GM21526 (cell line): ENCODE data around the gene P2RY6.
"Not testable (repeated sequence)": the region's sequence is repeated elsewhere in the genome, so short reads cannot be mapped to it uniquely, and the experiment has no call there.

Source experiments
- ATAC-seq: cut with Tn5 transposase; IDR thresholded peaks from one replicate; pipeline ENCODE4 v1.9.1; 2021; ENCODE audit warnings: moderate library complexity; ENCODE audit not compliant: unreplicated experiment, low FRiP score

Gene P2RY6

DNA sequence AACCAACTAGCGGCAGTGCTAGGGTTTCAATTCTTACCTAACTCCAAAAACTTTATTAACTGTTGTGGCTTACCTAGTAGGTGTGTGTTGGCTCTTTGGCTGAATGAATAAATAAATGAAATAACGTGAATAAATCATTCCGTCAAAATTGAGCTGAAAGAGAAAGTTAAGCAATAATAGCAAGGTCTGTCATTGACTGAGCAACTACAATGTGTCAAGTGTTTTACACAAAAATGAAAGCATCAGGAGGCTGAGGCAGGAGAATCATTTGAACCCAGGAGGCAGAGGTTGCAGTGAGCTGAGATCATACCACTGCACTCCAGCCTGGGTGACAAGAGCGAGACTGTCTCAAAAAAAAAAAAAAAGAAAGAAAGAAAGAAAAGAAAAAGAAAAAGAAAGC lies 2.1 kb downstream of the P2RY6 start:
- not testable (repeated sequence) for ATAC-seq

DNA sequence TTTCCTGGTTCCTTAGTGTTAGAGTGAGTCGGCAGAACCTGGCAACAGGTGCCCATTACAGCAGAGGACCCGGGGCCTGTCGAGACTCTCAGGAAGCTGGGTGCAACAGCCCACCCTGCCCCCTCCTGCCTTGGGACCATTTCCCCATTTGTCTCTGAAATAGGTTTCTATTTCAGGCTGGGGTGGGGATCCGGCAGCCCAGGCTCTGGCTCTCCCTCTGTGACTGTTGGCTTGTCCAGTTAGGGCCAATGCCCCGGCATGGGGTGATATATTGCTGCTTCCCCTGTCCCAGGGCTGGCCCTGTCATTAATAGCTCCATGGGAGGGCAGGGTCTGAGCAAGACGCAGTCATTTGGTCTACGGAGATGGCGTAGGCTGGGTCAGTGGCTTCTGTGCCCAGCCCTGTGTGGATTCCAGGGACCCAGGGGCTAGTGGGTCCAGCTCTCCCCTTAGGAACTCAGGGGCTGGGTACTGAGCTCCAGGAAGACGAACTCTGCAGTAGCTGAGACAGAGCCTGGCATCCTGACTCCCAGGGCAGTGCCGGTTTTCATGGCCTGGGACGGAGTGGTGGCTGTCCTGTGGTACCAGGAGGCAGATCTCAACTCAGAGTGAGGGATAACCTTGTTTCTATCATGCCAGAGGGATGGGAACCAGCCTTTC lies 2.7 kb downstream of the P2RY6 start:
- no peak for ATAC-seq

DNA sequence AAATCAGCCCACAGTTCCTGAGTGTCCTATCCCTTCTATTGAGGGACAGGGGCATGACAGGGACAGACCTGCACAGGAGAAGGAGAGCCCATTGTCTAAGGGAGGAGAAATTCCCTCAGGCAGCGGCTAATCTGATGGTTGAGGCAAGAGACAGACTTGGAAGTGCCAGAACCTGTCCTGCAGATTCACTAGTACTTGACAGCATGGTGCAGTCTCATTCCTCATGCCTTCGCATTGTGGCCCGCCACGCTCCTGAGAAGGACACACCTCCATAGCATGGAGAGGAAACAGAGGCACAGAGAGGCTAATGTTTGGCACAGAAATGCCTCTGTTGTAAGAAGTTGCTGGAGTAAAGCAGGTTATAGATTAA lies 3.2 kb downstream of the P2RY6 start:
- no peak for ATAC-seq

DNA sequence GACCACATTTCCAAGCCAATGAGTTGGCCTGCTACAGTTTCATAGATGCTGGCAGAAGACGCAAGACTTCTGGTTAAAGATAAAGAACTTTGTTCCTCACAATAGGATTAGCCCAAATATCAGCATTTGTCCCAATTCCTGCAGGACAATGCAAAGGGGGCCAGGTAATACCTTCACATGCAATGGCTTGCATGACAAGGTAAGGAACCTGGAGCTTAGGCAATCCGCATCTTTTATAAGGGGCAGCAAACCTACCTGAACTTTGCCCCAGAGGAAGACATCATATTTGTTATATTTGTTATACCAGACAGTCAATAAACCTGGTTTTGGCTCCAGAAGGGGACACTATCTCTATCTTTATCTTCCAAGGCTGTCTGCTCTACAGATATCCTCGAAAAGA lies 5.3 kb downstream of the P2RY6 start:
- no peak for ATAC-seq

DNA sequence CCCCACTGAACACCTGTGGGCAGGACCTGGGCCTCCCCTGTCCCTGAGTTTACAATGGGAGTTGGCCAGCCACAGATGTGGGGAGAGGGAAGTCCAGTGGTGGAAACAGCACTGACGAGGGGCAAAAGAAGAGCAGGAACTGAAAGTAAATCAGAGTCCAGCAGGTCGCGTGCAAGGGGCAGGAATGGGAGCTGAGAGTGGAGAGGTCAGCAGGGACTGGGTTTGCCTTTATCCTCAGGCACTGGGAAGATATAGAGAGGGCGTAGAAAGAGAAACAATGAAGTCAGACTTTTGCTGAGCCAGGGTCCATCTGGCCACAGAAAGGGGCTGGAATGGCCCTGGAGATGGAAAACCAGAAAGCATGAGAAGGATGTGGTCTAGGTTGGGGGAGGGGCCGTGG lies 8.5 kb downstream of the P2RY6 start:
- ATAC-seq, result no peak

DNA sequence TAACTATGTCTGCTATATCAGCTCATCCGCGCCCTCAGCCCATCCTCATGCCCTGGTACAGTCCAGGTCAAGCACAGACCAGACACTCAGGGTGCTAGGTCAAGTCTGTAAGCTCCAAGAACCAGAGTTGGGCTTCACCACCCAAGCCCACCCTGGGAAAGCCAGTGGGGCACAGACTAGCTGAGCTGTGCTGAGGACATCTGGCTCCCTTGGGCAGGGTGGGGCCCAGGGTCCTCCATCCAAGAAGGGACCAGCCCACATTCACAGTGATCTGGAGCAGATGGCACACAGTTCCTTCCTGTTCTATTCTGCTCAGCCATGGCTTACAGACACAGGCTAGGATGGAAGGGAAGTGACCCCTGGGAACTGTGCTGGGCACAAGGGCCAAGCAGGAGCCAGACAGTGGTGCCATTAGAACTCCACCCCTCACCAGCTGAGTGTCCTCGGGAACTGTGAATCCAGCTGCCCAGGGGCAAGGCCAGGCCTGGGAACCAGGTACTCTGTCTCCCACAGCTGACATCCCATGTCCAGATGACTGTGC lies 9.1 kb downstream of the P2RY6 start:
- no peak for ATAC-seq

DNA sequence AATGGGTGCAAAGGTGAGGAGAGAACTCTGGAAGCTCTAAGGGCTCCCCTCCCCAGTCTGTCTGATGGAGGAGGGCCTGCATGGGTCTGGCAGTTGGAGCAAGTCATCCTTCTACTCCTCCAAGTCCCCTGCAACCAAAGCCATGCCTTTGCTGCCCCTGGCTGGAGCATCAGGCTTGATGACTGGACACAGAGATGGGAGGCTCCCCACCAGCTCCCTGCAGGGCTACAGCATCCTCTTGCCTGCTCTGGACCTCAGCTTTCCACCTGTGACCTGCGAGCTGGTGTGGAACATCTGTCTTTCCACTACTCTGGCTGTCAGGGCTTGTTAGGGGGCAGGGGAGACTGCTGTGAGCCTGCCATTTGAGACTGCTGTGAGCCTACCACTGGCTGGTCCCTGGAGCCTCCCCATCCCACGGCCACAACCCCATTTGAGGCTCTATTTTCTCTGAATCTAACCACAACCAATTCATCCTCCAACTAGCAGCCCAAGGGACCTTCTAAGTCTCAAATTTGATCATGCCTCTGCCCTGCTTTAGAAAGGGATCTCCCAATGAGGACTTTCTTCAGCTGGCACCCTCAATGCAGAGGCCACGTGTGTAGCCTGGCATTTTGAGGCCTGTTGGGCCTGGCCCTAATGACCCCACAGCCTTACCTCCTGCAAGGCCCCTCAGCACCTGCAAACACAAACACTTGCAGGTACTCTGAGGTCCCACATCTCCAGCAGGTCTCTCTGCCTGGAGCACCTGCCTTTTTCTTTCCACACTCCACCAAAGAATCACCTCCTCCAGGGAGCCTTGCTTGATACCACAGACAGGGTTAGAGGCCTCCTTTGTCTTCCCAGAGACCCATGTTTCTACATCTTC lies 9.9 kb downstream of the P2RY6 start:
- no peak for ATAC-seq

DNA sequence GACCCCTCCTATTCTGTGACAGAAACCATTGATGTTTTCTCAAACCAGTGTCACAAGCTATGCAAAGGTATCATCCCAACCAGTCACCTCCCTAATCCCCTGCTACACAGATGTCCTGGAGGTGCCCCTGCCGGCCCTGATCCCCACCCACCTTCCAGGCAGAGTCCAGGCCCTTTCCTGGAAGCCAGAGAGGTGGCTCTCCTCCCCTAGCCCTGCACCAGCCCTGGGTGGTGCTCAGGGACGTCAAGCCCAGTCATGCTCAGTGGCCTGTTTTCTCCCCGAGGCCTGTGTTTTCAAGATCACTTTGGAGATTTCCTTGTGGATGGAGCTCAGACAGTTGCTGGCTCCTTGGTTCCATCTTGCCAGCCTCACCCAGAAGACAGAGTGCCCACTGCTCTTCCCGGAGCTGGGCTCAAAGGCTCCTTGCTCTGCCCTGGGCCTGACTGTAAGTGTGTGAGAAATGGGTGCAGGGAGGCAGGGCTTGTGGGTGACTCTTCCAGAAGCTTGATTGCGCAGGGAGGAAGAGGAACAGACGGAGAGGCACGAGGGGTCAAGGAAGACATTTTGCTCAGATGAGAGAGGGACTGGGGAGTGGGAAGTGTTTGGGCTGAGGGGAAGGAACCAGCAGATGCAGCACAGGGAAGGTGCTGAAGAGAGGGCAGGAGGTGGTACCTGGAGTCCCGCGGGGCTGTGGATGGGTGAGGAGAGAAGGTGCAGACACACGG lies 11.3 kb downstream of the P2RY6 start:
- ATAC-seq, result no peak

DNA sequence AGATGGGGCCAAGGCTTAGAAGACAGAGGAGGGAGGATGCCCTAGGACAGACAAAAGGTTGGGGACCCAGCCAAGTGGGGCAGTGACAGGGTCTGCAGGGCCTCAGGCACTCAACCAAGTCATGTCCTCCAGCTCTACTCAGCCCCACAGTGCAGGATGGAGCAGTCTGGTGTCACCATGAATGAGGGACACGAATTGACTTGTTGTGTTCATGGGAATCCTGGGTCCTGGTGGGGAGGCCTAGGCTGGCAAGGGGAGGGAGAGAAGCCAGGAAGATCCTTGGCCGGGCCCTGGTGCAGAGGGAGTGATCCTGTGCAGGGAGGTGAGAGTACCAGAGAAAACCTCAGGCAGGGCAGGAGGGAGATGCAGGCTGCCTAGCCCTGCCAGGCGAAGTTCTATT lies 12.0 kb downstream of the P2RY6 start:
- no peak for ATAC-seq

DNA sequence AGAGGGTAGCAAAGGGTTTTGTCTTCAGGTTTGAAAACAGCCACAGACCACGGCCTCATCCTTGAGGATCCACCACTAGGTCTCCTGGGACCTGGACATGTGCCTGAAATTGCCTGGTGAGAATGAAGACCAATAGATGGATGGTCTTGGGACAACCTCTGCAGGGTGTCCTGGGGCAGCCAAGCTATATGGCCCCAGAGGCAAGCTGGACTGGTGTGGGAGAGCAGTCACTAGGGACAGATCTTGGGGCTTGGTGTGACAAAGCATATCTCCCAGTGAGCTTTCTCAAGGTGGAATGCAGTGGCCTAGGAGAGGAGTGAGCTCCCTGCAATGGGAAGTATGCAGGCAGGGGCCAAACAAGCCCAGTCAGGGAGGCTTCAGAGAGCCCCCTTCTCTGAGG lies 13.6 kb downstream of the P2RY6 start:
- no peak for ATAC-seq

DNA sequence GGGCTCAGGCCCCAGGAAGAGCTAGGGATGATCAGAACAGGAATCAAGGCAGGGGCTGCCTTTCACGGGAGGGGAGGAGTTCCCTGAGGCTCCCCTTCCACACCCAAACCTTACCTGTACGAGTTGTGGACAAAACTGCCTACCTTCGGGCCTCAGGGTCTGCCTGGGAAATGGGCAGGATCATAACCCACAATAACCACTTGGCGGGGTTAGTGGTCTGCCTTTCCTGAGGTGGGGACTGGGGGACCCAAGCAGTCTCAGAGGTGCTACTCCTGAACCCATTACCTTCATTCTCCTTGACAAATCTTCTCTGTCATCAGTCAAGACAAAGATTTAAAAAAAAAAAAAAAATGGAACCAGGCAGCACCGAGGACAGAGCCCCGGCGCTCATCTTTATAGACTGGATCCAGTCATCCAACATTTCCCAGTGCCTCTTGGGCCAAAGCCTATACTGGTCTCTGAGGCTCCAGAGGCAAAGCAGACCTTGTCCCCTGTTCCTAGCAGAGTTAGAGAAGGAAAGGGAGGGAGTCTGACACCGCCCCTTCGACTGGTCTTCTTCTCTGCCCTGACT lies 14.2 kb downstream of the P2RY6 start:
- no peak for ATAC-seq

DNA sequence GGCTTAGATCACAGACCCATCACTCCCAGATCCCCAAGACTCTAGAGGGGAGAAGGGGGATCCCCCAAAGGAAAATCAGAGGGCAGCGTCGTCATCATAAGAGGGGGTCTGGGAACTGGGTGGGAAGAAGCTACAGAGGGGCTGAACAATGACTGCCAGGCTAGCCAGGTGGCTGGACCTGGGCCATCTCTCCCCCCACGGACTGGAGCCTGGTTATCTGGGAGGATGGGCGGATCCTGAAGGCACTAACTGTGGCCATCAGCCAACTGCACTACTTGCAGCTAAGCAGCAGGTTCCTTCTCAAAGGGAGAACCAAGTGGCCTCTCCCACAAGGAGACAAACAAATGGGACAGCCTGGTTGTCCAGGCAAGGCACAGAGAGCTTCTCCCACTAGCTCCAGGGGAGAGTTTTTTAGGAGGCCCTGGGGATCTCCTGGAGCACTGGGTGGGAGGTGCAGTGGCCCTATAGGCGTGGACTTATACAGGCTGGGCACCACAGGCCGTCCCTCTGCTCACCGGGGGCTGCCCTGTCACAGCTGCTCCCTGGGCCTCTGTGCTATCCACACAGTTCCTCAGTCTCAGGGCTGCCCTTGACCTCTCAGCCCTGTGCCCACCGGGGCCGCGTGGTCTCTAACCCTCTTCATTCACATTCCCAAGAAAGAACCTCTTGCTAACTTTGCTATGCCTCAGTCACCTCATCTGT lies 15.4 kb downstream of the P2RY6 start:
- ATAC-seq, result no peak

DNA sequence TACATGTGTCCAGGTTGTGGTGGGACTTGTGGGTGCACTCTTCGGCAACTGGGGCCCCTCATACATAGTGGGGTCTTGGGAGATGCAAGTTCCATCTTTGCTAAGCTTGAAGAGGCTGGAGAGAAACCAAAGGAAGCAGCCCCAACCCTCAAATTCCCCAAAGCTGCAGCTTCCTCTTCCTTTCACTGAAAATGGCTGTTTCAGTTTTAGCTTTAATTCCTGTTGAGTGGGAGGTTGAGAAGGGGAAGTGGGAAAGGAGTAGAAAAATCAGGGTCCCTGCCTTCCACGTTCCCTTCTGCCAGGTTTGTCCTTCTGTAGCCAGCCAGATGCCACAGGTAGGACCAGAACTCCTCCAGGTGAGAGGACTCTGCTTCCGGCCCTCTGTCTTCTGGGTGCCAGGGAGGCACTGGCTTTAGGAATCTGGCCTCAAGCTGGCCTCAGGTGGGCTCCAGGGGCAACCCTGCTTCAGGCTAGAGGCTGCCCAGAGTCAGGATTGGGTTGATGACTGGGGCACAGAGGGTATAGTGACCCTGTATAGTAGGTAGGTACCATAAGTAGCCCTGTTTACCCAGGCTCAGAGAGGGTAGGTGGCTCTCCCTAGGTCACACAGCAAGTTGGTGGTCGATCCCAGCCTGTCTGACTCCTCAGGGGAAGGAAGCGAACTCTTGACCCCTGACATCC lies 16.2 kb downstream of the P2RY6 start:
- no peak for ATAC-seq

DNA sequence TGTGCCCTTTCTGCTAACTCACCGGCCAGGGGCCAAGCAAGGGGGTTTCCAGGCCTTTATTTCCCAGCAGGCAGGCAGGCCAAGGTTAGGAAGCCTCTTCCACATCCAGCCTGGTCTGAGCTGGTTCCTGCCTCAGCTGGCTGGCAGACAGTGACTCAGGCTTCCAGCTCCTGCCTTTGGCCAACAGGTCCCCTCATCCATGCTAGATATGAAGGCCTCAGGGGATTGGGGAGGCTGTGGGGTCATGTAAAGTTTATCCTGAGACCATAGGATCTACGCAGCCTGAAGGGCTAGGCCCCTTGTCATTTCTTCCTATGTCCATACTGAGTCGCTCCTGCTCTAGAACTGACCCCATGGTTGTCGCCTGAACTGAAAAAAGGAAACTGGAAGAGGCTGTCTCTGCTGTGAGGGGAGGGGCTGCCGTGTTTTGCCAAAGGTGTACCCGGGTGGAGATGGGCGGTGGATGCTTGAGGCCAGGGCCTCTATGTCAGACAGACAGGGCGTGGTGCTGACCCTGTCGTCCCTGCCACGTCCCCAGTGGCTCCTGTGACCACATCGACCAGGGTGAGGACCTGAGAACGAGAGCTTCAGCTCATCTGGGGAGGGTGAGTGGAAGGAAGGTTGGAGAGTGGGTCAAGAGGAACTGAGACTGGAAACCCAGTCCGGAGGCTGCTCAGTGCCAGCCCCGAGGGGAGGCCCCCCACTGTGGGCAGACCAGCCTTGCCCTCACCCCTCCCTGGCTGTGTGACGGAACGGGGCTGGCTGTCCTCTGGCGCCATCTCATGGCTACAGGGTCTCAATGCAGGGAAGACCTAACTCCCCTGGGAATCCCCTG lies 17.0 kb downstream of the P2RY6 start:
- ATAC-seq, result no peak

DNA sequence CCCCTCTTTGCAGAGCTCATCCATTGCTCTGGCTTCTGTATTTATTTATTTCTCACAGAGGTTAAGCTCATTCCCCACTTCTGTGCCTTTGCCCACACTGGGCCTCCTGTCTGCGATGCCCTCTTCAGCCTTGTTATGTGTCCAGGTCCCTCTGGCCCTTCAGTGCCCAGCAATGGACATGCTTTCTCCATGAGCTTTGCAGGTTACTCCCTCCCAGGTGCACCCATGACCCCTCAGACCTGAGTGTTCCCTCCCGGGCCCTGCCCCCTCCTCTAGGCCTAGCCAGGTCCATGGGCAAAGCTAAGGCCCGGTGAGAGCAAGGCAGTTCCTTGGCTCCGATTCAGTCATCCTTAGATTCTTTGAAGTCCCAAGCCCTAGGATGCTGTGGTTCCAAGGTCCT lies 18.4 kb downstream of the P2RY6 start:
- no peak for ATAC-seq

DNA sequence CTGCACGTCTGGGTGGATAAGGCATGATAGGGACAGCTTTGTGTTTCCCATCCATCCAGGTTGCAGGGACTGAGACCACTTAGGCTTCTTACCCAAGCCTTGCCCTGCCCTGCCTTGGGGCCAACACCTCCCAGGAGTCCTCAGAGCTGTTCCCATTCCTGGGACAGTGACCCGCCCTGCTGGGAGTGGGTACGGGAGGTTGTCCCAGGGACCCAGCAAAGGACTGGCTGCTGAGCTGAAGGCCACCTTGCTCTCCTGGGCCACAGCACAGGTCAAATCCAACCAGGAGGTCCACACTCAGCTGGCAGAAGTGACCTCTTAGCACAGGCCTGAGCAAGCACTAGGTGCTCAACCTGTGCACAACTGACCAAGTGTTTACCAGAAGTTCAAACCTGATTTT lies 19.1 kb downstream of the P2RY6 start:
- no peak for ATAC-seq

DNA sequence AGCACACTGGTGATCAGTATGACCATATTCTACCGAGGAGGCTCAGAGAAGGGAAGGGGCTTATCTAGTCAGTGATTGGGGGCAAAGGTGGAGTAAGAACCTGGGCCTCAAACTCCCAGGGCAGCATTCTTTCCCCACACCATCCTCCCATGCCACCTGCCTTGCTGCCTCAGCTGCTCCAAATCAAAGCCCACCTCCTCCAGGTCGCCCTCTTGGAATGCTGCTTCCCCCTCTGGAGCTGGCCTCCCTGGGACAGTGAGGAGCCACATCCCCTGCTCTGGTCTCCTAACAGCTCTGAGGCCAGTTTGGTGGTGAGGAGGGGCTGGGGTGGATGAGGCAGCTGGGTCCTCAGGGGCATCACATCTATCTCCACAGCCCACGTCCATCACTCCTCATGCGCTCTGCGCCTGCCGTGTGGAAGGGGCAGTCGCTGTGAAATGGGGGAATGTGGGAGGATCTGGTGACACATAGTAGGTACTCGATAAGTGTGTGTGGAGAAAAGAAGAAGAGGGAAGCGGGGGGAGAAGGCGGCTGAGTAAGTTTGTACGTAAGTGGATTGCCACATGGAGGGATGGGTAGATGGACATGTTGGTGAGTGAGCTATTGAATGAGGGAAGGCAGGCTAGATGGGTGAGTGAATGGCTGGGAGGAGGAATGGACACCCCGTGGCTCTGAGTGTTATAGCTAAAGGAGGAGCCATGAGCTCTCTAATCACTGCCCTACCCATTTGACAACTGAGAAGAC lies 19.8 kb downstream of the P2RY6 start:
- no peak for ATAC-seq

DNA sequence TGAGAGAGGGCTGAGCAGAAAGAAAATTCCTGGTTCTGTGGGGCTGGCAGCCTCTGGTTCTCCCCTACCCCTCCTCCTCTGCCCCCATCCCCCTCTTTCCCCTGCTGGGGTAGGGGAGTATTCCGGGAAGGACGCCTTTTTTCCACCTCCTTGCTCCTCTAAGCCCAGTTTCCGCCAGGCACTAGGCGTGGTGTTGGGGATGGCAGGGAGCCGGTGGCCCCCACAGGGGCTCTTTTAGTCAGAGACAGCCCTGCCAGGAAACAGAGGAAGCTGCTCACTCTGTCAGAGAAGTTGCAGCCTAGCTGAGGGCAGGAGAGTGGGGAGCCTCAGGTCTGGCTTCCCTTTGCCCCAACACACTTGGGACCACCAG lies 20.4 kb downstream of the P2RY6 start:
- ATAC-seq, result no peak
